Stimulated activated CD8-positive, alpha-beta memory T cell treated with anti-CD3 and anti-CD28 coated beads, Interleukin-12 subunit alpha, Interleukin-12 subunit beta, amount 100 ng/mL, for 24 hours (primary cell): ENCODE measurements around the gene NFIC.
"Not testable (repeated sequence)": the region's sequence is repeated elsewhere in the genome, so short reads cannot be mapped to it uniquely, and the experiment has no call there.

Source experiments
- DNase-seq: peaks from one replicate; pipeline ENCODE4 v3.0.0-alpha.2; 2020; ENCODE audit errors: extremely low read depth

Gene NFIC

DNA sequence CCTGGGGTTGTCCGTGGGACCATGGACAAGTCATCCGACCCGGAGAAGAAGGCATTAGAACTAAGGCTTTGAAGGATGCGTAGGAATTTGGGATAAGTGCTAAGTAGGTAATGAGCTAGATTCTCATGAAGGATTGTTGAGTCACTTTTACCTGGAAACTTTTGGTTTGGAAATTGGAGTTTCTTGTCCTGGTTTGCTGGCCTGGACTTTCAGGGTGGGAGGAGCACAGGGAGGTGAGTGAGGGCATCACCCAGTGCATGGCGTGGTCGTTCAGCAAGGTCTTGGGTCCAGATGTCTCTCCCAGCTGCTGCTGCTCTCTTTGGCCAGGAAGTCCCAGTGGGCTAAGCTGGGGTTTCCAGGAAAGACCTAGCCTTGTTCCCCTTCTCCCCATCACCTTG lies 7.6 kb downstream of the NFIC start:
- DNase-seq: no peak

DNA sequence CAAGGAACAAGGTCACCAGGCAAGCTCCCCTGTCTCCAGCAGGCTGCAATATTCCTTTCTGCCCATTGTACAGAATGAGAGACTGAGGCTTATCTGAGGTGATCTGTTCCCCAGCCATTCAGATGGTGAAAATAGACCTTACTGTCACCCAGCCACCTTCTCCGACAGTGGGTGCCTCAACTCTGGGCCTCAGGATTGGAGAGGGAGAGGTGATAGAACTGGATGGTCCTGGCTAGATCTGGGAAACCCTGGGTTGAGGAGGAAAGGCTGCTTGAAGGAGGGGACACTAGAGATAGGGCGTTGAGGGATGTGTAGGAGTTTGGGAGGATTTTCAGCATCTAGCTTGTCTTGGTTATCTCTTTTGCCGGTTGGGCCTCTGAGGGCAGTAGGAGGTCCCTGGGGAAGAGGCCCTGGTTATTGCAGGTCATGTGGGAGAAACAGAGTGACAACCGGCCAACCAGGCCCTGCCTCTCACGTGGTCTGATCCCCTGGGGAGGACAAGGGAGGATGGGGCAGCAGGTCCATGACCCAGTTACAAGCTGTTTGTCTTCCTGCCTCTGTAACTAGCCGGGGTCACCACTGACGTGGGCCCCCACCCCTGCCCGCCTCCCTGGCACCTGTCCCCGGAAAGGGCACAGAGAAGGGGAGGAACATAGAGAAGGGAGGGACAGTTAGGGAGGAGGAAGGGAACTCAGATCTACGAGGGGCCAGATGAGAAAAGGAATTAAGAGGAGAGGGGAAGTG lies 8.2 kb downstream of the NFIC start:
- DNase-seq: no peak

DNA sequence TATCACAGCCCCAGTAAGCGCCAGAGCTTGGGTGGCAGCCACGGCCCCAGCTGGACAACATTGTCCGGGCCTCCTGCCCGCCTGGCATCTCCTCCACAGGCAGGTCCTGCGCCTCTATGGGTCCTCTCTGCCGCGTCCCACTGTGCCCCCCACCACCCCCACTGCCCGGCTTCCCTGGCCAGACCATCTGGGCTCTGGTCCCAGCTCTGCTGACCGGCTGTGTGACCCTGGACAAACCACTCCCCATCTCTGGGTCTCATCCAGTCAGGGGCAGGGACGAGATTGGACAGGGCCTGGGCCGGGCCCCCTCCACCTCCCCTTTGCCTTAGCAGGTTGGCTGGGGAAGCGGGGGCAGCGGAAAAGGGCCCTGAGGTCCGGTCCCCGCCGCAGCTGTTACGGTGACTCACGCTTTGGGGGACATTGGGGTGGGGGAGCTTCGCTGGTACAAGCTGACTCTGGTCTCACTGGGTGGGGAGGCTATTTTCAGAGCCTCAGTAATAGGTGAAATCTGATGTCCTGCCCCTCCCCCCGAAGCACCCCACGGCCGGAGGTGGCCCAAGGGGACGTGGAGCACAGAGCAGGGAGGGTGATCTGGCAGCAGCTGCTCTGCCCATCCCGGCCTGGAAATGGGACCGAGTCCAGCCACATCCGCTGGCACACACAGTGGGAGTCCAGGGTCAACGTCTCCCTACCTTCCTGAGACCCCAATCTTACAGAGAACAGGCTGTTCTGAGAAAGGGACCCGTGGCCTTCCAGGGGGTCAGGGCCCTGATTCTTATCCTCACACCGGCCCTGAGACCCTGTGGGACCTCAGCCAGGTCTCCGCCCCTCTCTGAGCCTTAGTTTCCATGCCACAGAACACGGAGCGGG lies 9.1 kb downstream of the NFIC start:
- no peak for DNase-seq

DNA sequence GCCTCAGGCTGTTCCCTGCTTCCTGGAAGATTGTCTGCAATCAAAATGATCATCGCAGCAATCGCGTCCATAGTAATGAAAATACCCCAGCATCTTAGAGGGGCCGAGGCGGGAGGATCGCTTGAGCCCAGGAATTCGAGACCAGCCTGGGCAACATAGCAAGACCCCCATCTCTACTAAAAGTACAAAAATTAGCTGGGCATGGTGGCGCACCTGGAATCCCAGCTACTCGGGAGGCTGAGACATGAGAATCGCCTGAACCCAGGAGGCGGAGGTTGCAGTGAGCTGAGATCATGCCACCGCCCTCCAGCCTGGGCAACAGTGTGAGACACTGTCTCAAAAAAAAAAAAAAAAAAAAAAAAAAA lies 9.7 kb downstream of the NFIC start:
- not testable (repeated sequence) for DNase-seq

DNA sequence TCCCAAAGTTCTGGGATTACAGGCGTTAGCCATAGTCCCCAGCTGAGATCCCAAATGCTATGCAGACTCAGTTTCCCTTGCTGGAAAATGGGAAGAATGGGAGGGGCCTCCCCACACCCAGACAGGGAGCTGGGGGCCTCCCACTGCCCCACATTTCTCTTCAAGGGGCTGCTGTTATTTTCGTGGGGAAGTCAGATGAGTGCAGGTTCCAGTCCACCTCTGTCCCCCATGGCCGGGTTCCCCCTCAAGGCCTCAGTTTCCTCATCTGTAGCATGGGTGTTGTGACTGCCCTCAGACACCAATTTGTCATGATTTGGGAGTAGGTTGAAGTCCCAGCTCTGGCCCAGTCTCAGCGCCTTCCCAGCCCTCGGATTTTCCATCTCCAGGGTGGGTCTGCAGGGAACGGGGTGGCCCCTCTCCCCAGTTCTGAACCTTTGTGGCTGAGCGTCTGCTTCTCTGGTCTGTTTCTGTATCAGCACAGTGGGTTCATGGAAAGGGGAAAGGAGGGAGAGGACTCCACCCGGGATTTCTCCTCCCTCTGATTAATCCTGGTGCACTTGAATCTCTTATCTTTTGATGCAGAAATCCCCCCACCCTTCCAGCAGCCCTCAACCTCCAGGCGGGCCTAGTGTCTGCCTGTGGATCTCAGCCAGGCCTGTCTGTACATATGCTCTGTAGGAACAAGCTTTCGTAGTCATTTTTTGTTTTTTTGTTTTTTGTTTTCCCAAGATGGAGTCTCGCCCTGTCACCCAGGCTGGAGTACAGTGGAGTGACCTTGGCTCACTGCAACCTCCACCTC lies 12.2 kb downstream of the NFIC start:
- no peak for DNase-seq

DNA sequence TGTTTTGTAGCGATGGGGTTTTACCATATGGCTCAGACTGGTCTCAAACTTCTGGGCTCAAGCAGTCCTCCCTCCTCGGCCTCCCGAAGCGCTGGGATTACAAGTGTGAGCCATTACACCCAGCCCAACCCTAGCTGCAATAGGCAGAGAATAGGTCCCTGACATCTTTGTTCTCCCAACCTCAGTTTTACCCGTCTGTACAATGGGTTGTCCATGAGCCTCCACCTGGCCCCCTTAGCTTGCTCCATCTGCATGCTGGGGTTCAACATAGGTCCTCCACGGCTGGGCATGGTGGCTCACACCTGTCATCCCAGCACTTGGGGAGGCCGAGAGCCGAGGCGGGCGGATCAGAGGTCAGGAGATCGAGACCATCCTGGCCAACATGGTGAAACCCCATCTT lies 14.4 kb downstream of the NFIC start:
- DNase-seq: no peak

DNA sequence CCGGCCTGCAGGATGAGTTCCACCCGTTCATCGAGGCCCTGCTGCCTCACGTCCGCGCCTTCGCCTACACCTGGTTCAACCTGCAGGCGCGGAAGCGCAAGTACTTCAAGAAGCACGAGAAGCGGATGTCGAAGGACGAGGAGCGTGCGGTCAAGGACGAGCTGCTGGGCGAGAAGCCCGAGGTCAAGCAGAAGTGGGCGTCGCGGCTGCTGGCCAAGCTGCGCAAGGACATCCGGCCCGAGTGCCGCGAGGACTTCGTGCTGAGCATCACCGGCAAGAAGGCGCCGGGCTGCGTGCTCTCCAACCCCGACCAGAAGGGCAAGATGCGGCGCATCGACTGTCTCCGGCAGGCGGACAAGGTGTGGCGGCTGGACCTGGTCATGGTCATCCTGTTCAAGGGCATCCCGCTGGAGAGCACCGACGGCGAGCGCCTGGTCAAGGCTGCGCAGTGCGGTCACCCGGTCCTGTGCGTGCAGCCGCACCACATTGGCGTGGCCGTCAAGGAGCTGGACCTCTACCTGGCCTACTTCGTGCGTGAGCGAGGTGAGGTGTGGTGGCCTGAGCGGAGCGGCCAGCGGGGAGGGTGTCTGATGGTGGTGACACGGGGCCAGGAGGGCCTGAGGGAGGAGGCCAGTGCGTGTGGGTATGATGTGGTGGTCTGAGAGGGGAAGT lies 15.5 kb downstream of the NFIC start:
- DNase-seq: no peak

DNA sequence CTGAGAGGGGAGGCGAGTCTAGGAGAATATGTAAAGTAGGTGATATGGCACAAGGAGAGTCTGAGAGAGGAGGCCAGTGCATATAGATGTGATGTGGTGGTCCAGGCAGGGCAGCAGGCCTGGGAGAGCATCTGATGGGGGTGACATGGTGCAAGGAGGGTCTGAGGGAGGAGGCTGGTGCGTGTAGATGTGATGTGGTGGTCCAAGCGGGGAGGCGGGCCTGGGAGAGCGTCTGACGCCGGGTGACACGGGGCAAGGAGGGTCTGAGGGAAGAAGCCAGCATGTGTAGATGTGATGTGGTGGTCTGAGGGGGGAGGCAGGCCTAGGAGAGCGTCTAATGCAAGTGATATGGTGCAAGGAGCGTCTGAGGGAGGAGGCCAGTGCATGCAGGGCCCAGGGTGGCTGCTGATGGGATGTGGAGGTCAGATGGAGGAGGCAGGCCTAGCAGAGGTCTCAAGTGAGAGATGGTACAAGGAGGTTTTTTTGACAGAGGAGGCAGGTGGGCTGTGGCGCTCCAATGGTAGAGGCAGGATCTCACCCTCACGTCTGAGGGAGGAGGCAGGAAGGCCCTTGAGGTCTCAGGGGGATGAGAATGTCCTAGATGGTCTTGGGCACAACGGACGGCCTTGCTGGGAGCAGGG lies 16.2 kb downstream of the NFIC start:
- no peak for DNase-seq

DNA sequence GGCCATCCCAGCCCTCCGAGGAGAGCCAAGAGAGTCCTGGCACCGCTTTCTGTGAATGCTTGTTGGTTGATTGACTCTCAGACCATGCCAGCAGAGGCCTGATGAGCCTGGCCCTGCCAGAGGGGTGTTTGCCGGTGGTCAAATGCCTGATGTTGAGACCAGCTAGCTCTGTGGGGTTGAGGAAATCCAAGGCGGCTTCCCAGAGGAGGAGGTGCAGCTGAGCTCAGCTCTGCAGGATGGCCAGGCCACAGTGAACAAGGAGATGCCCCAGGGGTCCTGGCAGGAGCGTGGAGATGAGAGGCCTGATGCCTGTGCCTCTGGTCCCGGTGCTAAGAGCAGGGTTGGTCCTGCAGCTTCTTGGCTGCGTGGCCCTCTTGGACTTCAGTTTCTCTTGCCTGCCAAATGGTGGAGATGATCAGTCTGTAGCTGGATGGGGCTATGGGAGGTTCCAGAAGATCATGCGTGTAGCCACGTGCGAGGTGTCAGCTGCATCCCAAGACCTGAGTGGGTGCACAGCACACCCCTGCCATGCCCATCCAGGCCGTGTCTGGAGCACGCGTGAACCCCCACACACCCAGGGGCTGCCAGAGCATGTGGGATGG lies 16.8 kb downstream of the NFIC start:
- DNase-seq: no peak

DNA sequence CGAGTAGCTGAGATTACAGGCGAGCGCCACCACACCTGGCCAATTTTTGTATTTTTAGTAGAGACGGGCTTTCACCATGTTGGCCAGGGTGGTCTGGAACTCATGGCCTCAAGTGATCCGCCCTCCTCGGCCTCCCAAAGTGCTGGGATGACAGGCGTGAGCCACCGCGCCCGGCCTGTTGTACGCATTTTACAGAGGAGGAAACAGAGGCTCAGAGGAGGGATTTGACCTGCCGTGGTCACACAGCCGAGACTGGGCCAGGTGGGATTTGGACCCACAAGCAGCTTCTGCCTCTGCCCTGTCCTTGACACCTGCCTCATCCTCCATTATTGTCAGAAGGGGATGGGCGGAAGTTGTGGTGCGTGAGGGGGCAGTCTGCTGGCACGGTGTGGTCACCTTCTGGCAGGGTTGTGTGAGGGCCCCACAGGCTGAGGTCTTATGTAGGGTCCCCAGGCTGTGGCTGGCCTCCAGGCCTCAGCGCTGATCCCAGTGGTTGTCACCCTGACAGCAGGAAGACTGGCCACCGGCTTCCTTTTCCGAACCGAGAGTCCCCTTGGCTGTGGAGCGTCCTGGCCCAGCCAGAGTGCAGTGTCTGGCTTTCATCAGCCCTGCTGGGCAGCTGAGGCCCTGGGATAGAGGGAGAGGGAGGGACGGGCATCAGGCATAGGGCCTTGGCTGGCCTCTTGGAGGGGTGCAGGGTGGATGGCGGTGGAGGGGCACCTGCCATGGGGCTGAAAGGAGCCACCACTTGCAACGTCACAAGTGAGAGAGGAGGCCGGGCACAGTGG lies 20.3 kb downstream of the NFIC start:
- no peak for DNase-seq

DNA sequence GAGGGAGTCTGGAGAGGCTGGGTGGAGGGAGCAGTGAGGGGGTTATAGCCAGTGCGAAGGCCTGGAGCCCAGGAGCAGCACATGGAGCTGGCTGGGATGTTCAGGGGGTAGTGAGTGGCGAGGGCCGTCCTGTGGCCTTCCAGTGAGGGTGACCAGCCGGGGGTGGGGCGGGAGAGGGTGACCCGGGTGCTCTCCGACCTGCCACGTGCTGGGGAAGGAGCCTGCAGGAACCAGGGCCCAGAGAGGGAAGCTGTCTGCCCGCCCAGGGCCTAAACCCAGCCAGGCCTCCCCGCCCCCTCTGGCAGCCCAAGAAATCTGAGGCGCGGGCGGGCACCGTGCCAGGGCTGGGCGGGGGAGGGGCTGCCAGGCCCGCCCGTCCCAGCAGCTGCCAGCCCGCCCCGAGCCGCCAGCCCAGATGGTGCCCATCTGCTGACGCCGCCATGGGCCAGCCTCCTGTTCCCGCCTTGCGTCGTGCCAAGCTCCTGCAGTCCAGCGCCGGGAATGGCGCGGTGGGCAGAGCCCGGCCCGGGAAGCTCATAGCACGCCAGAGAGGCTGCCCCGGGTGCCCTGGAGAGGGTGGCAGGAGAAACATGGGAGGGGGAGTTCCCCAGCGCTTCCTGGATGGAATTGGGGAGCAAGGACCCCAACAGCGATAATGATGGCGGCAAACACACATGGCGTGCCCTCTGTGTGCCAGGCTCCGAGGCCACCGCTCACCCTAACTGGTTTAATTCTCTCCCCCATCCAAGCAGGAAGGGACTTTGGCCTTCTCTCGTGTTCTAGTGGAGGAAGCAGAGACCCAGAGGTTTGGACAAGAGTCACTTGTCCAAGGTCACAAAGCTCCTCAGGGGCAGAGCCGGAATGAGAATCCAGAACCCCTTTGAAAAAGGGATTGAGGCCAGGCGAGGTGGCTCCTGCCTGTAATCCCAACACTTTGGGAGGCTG lies 21.5 kb downstream of the NFIC start:
- no peak for DNase-seq

DNA sequence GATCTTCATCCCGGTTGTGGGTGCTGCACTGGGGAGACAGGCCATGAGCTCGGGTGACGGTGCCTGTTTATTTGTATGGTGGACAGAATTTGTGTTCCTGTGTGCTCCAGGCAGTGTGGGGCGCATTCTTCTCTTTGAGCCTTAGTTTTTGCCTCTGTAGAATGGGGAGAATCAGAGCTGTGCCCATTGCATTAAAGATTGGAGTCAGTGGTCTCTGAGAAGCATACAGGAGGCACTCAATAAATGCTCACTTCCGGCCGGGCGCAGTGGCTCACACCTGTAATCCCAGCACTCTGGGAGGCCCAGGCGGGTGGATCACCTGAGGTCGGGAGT lies 23.0 kb downstream of the NFIC start:
- no peak for DNase-seq

DNA sequence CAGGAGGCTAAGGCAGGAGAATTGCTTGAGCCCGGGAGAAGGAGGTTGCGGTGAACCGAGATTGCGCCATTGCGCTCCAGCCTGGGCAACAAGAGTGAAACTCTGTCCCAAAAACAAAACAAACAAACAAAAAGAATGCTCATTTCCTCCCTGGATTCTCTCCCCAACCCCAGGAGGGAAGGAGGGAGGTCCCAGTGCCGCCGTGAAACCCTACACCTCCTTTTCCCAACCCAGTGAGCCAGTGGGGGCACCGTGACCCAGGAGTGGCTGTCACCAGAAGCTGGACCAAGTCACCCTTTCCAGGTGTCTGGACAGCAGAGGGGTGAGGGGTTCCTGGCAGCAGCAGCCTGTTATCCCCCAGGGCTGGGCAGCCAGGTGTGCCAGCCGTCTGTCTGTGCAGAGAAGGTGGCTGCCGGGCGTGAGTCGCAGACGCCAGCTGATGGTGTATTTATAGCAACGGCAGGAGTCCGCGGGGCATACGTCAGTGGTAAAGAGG lies 23.5 kb downstream of the NFIC start:
- DNase-seq: no peak

DNA sequence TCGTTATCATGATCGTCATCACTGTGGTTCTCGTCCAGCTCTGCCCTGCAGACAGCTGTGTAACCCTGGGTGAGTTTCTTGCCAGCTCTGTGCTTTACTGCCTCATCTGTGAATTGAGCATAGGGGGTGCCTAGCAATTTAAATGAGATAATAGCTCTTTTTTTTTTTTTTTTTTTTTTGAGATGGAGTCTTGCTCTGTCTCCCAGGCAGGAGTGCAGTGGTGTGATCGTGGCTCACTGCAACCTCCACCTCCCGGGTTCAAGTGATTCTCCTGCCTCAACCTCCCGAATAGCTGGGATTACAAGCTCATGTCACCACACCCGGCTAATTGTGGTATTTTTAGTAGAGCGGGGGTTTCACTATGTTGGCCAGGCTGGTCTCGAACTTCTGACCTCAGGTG lies 25.5 kb downstream of the NFIC start:
- not testable (repeated sequence) for DNase-seq

DNA sequence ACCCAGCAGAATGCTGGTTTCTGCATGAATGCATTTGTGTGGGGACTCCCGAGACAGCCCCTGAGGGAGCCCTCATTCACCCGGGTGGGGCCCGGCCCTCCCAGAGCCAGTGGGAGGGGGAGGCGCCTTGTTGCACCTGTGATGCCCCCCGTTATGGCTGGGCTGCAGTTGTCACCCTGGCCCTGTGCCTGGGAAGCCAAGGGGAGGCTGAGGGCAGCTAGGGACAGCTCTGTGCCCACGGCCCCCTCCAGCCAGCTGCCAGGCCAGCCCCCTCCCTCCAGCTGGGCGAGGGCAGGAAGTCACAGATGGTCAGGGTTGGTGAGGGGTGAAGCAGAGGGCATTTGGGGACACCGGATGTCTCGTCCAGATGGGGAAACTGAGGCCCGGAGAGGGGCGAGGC lies 26.1 kb downstream of the NFIC start:
- no peak for DNase-seq

DNA sequence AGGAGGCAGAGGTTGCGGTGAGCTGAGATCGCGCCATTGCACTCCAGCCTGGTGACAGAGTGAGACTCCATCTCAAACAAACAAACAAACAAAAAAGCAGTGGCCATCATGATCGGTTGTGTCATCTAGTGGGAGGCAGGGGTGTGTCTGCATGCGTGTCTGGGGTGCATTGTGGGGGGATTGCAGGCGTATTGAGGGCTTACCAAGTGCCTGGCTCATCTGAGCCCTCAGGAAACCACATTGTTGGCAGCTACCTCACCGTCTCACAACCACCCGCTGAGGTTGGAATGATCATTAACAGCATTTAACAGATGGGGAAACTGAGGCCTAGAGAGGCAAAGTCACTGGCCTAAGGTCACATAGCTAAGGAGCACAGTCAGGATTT lies 30.5 kb downstream of the NFIC start:
- no peak for DNase-seq

DNA sequence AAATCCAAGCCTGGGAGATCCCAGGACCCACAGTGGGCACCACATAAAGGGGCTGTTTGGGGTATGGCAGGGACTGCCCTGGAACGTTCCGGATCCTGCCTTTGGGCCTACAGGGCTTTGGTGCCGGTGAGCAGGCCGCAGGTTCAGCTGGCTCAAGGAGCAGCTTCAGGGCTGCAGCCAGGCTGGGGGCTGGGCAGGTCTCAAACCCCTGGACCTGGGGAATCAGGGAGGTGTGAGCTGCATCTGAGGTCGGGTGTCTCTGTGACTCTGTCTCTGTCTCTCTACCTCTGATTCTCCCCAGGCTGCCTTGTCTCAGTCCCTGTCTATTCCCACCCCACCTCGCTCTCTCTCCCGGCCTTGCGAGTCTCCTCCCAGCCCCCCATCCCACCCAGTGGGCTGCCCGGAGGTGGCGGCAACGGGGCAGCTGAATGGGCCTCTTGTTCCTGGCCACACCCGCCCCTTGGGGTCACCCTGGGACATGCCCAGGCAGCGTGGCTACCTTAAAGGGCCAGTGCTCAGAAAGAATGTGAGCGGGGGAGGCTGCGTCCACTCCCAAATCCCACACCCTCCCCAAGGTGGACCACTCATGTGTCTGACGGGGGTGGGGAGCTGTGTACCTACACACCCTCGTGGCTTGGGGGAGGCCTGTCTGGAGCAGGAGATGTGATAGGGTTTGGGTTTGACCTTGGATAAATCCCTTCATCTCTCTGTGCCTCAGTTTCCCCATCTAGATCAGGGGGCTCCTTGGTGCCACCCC lies 31.1 kb downstream of the NFIC start:
- no peak for DNase-seq
